GM19397 (cell line): ENCODE measurements around the gene ROR2.
"Not testable (repeated sequence)": the region's sequence is repeated elsewhere in the genome, so short reads cannot be mapped to it uniquely, and the experiment has no call there.

Experiments used
- ATAC-seq: cut with Tn5 transposase; IDR thresholded peaks from one replicate; pipeline ENCODE4 v1.9.1; 2021; ENCODE audit warnings: mild to moderate bottlenecking, moderate library complexity; ENCODE audit not compliant: unreplicated experiment

Gene ROR2

GRCh38 chr9:91949946-91950664, at the start of gene ROR2:
Gene ROR2 (minus strand): TSS chr9:91950228.
- ATAC-seq: peak; percentile 61

DNA sequence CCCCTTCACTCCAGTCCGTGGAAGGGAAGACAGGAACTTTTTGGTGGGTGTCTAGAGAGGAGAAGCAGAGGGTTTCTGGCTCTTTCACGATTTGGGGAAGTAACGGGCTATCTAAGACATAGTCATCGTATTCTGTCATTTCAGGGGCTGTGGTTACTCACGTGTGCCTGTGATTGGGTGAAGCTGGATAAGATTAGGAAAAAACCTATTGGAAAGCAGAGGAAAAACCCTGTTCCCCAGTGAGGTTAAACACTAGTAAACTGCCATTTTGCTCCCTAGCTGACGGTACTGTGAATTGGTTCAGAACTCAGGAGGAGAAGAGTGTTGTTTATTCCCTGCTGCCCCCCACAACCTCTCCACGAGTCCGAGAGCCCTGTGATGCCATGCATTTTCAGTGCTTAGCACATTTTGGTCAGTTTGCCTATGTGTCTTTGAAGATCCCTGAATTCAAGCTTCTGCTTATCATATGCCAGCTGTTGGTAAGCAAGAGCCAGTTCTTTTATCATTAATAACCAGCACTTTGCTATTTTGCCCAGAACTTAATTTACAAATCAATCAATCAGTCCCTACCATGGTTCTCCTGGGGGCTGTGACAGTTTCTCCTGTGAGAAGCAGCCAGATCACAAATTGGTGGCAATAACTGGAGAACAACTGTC, 45.1 kb upstream of the ROR2 start:
- no peak for ATAC-seq

GRCh38 chr9:91994422-91994821, 44.4 kb upstream of the ROR2 start:
- no peak for ATAC-seq

- ATAC-seq: no peak
Measured at GRCh38 chr9:91992461-91993041, 42.5 kb upstream of the ROR2 start.

GRCh38 chr9:91991721-91992341, 41.8 kb upstream of the ROR2 start:
- ATAC-seq: no peak

DNA sequence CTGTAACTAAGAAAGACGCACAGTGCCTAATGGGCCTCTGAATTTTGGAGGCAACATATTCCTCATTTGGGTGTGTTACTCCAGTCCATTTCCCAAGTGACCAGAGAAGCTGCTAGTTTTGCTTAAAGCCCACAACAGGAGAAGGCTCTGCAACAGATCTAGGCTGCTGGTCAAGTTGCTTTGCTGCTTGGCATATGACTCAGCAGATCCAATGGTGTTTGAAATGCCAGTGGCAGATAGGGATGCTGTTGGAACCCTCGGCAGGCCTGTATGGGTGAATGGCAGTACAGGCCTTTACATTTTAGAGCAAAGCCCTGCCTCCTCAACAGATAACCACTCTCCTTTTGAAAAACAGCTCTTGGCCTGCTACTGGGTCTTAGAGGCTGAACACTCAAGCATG, 36.2 kb upstream of the ROR2 start:
- no peak for ATAC-seq

DNA sequence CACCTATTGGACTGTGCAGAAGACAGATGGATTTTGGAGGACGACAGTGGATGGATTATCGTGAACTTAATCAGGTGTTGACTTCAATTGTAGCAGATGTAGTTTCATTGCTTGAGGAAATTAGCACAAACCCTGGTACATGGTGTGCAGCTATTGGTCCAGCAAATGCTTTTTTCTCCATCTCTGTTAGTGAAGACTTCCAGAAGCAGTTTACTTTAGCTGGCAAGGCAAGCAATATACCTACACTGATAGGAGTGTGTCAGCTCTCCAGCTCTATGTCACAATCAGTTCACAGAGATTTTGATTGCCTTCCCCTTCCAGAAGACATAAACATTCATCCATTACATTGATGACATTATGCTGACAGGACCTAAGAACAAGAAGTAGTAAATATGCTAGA, 35.7 kb upstream of the ROR2 start:
- ATAC-seq: no peak

DNA sequence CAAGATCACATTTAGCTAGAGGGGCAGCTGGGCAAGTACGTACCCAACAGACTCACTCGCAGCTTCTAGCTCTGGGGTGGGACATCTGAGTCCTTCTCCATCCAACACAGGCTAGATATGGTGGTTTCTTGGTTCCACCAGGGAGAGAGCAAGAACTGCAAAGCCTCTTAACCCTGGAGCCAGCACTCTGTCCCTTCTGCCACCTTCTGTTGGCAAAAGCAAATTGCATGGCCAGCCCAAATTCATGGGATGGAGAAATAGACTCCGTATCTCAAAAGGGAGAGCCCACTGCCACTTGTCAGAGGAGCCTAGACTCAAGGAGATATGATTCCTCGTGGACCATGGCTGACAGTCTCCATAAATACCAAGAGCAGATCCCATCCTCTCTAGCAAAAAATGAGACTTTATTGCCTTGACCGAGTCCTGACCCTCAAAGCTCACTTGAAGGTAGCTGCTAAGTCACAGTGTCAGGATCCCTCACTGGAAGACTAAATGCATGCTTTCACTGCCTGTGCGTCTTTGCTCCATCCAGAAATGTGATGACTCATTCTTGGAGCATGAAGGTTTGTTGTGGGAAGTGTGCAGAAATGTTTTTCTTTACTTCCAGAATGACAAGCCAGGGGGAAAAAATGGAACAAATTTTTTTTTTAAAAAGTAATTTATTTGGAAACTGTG, 28.8 kb upstream of the ROR2 start:
- no peak for ATAC-seq

GRCh38 chr9:91975254-91975653, 25.2 kb upstream of the ROR2 start:
- not testable (repeated sequence) for ATAC-seq

GRCh38 chr9:91972711-91973110, 22.7 kb upstream of the ROR2 start:
- ATAC-seq: no peak

DNA sequence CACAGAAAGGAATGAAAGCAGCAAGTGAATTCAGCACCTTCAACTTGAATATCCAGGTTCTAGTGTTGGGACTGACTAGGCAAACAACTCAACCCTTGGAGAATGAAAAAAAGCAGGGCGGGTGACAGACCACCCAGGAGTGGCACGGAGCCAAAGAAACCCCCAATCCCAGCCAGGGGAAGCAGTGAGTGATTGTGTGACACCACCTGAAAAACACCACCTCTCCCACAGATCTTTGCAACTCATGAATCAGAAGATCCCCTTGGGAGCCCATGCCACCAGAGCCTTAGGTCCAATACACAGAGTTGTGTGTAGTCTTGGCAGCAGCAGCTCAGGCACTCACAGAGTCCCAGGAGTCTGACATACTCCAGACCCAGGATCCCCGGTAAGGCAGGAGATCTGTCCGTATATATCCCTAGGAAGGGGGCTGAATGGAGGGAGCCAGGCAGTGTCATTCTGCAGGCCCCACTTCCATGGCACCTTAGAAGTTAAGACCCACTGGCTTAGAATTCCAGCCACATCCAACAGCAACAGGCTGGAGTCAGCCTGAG, 22.1 kb upstream of the ROR2 start:
- ATAC-seq: no peak

DNA sequence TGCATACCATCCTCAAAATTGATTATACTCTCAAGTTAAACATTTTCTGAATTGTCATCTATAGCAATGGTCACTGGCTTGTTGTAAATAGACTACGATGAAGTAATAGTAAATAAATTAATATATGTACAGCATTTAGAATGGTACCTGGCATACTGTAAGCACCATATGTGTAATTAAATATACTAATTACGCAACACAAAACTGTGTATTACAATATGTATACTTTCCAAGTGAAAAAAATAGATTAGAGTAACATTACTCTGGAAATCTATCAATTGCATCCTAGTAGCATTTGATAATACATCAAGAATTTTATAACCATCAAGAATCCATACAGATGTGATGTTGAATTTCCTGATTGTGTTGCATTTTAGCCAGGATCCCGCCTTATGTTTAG, 17.2 kb upstream of the ROR2 start:
- ATAC-seq: no peak

- no peak for ATAC-seq
Measured at GRCh38 chr9:91966503-91966902, 16.5 kb upstream of the ROR2 start.

DNA sequence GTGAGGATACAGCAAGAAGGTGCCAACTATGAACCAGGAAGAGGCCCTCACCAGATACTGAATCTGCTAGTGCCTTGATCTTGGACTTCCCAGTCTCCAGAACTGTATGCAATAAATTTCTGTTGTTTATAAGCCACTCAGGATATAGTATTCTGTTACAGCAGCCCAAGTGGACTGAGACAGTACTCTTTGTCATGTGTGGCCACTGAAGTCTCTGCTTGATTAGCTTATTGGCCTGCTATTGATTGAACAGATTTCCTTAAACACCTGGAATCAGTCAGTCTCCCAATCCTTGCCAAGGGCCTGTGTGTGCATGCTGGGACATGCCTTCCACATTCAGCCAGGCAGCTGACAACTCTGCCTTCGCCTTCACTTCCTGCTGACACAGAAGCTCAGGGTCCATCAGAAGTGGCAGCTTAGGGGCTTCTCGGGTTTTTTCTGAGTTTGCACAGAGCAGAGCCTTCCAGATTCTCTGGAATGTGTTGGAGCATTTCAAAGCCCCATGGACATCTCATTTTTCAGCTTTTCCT, 13.7 kb upstream of the ROR2 start:
- ATAC-seq: no peak

DNA sequence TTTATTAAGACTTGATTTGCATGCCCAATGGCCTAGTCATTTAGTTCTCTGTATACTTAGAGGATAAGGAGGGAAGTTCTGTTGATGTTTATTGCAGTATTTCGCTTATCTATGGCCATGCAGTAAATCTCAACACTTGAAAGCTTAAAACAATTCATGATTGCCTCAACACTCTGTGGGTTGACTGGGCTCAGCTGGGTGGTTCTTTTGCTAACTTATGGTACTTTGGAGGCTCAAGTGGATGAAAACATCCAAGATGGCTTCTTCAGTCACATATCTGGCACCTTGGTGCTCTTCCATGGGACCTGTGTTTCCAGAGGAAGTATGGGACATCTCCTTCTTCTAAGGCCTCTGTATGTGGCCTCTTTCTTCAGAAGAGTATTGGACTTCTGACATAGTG, 10.3 kb upstream of the ROR2 start:
- no peak for ATAC-seq

GRCh38 chr9:91958174-91958573, 8.1 kb upstream of the ROR2 start:
- no peak for ATAC-seq

DNA sequence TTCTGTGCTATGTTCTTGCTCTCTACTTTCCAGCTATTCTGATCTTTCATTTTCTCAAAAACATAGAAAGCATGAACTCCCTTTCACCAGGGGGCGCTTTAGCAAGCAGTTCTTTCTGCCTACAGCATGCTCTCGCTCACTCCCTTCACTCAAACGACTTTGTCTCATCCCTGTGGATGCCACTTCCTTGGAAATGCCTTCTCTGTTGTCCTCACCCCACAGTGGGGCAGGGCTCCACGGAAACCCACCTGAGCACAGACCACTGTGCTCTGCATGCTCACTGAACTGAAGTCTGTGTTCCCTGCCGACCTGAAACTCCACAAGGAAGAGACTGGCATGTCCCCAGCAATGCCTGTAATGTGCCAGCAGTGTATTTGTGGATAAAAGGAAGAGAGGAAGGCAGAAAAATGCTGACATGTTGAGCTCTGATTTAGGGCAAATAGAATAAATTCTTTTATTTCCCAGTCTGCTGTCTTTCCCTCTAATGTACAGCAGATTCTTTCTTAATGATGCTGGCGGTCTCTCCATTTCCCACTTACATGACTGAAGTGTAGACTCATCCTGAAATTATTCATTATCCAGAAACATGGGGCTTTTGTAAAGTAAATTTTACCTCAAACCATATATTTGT, 4.9 kb upstream of the ROR2 start:
- no peak for ATAC-seq

DNA sequence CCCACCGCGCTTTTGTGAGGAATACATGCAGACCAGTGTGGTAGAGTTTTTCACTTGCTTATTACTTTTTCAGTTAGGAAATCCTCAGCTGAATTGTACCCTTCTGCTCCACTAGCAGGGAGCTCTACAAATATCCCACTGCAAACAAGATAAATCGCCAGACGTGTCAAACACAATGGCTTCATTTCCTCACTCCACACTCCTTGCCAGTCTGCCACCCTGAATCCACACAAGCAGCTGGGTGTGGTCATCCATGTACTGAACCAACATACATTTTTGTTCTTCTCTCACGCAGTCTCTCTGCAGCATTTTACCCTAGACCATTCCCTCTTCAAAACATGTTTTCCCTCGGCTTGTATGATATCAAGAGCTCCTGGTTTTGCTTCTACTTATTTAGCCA, 3.7 kb upstream of the ROR2 start:
- no peak for ATAC-seq

GRCh38 chr9:91951944-91952520, 2.0 kb upstream of the ROR2 start:
- ATAC-seq: no peak

DNA sequence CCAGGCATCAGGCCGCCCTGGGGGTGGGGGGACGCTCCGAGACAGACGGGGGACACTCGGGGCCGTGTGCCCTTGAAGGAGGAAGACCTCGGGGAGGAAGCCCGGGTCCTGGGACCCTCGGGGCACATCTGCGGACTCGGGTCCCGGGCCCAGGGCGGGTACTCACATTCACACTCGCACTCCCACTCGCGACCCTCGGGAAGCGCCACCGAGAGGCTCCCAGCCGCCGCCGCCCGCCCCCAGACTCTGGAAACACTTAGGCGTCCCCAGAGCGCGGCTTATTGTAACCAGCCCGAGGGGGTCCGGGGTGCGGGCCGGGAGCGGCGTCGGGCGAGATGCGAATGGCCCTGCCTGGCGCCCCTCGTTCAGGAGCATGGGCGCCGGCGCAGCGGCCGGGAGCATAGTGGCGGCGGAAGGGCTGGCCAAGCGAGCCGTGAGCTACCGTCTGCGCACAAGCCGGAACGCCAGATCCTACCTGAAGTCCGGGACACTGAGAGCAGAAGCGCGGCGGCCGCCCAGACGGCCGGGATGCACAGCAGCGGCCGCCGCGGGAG, 559 bp downstream of the ROR2 start:
- ATAC-seq: peak; percentile 21
